SK-N-SH (cell line): Measurements from ENCODE around the gene RAB6B. TPM values are rescaled to one million over a fixed set of nuclear protein-coding genes. Genes with fewer than 3 reads are reported as not detected.

Experiments used
- CTCF ChIA-PET: fragments of 300-600, 350-600 bp; formaldehyde crosslinking; extraction: SDS; loops from one replicate; lab custom pipeline; 2021; lab: Yijun Ruan, JAX
- POLR2A ChIA-PET: fragments of 350-600 bp; sonication (Branson Sonifier 250); formaldehyde crosslinking; extraction: SDS; loops from one replicate; lab custom pipeline; 2020; ENCODE audit warnings: antibody characterized with exemption, inconsistent platforms; lab: Yijun Ruan, JAX
- DNase-seq: peaks from one replicate; pipeline ENCODE4 v3.0.0; 2012
- H2AFZ ChIP-seq: fragments of 200-600 bp; sonication (generic); 2 replicates; pipeline ENCODE4 v1.8.1; 2016; ENCODE audit warnings: antibody characterized with exemption, mild to moderate bottlenecking, low read depth
- H3F3A ChIP-seq: fragments of 200-600 bp; sonication (generic); replicated peaks from 2 replicates; pipeline ENCODE3; 2016; ENCODE audit warnings: antibody characterized with exemption, mild to moderate bottlenecking; ENCODE audit not compliant: insufficient read depth
- H3K27ac ChIP-seq, 2 experiments: fragments of 200-500 bp in 1 of 2; fragments of 200-600 bp in 1 of 2; sonication (Bioruptor generic) in 1 of 2; sonication (generic), shearing (Covaris generic) in 1 of 2; 2 replicates each; pipeline versions ENCODE4 v1.5.1 to v1.6.1; 2014 to 2016; ENCODE audit warnings: low read depth in 2 of 2, inconsistent platforms in 1 of 2, low read length in 1 of 2, mild to moderate bottlenecking in 1 of 2, mixed read lengths in 1 of 2
- H3K27me3 ChIP-seq: fragments of 200-600 bp; sonication (generic), shearing (Covaris generic); 2 replicates; pipeline ENCODE4 v1.6.1; 2016; ENCODE audit warnings: mixed run types; ENCODE audit not compliant: insufficient read depth
- H3K36me3 ChIP-seq, 2 experiments: fragments of 200-500 bp in 1 of 2; fragments of 200-600 bp in 1 of 2; sonication (Bioruptor generic) in 1 of 2; sonication (generic) in 1 of 2; replicated peaks in 1 of 2; 2 replicates each; pipeline versions ENCODE3 to v1.5.1; 2014 to 2016; ENCODE audit warnings: low read length in 1 of 2, mild to moderate bottlenecking in 1 of 2; ENCODE audit not compliant: insufficient read depth in 2 of 2, control insufficient read depth in 1 of 2
- H3K4me1 ChIP-seq, 2 experiments: fragments of 200-500 bp in 1 of 2; fragments of 200-600 bp in 1 of 2; sonication (Bioruptor generic) in 1 of 2; sonication (generic), shearing (Covaris generic) in 1 of 2; 2 replicates each; pipeline versions ENCODE4 v1.5.1 to v1.6.1; 2014 to 2016; ENCODE audit warnings: low read depth in 1 of 2, low read length in 1 of 2, mixed run types in 1 of 2; ENCODE audit not compliant: insufficient read depth in 2 of 2, control insufficient read depth in 1 of 2
- H3K4me2 ChIP-seq: fragments of 200-600 bp; sonication (generic), shearing (Covaris generic); 2 replicates; pipeline ENCODE4 v1.6.1; 2017; ENCODE audit warnings: mixed run types
- H3K4me3 ChIP-seq, 2 experiments: fragments of 200-500 bp in 1 of 2; fragments of 200-600 bp in 1 of 2; sonication (Bioruptor generic) in 1 of 2; sonication (generic), shearing (Covaris generic) in 1 of 2; 2 replicates each; pipeline versions ENCODE4 v1.5.1 to v1.8.1; 2014 to 2016; ENCODE audit warnings: low read depth in 2 of 2, inconsistent platforms in 1 of 2, low read length in 1 of 2, mild to moderate bottlenecking in 1 of 2, mixed read lengths in 1 of 2, moderate library complexity in 1 of 2
- H3K79me2 ChIP-seq: fragments of 200-600 bp; sonication (generic); 2 replicates; pipeline ENCODE4 v1.8.1; 2017; ENCODE audit warnings: mild to moderate bottlenecking; ENCODE audit not compliant: insufficient read depth
- H3K9ac ChIP-seq: fragments of 200-600 bp; sonication (generic); 2 replicates; pipeline ENCODE4 v1.6.1; 2017; ENCODE audit warnings: mixed run types
- H3K9me2 ChIP-seq: fragments of 200-600 bp; sonication (generic); 2 replicates; pipeline ENCODE4 v1.6.1; 2017; ENCODE audit warnings: mixed run types
- H3K9me3 ChIP-seq: fragments of 200-600 bp; sonication (generic); 2 replicates; pipeline ENCODE4 v1.6.1; 2017; ENCODE audit warnings: mixed run types, mild to moderate bottlenecking, moderate library complexity
- H4K20me1 ChIP-seq: fragments of 200-600 bp; sonication (generic); 2 replicates; pipeline ENCODE4 v1.6.1; 2017; ENCODE audit warnings: mild to moderate bottlenecking, mixed run types; ENCODE audit not compliant: insufficient read depth
- CHD2 ChIP-seq: fragments of 150-350 bp; IDR thresholded peaks from 2 replicates; pipeline ENCODE4 v1.6.1; 2018; ENCODE audit warnings: low read length; ENCODE audit not compliant: partially characterized antibody
- ELF1 ChIP-seq: IDR thresholded peaks from 2 replicates; pipeline ENCODE4 v1.4.0; 2012
- FOSL2 ChIP-seq: IDR thresholded peaks from 2 replicates; pipeline ENCODE4 v1.4.0; 2012; ENCODE audit warnings: low read depth, mild to moderate bottlenecking, moderate library complexity, borderline replicate concordance
- FOXM1 ChIP-seq: IDR thresholded peaks from 2 replicates; pipeline ENCODE4 v1.4.0; 2012; ENCODE audit warnings: low read depth, mild to moderate bottlenecking
- MXI1 ChIP-seq: IDR thresholded peaks from 2 replicates; pipeline ENCODE4 v1.6.1; 2012; ENCODE audit warnings: mild to moderate bottlenecking, low read depth, low read length, improper control_type of control experiment
- NRF1 ChIP-seq: IDR thresholded peaks from 2 replicates; pipeline ENCODE4 v1.6.1; 2012; ENCODE audit warnings: low read depth, mild to moderate bottlenecking, low read length
- RCOR1 ChIP-seq: fragments of 150-350 bp; IDR thresholded peaks from 2 replicates; pipeline ENCODE4 v1.6.1; 2017; ENCODE audit warnings: antibody characterized with exemption, low read length
- TAF1 ChIP-seq: IDR thresholded peaks from 2 replicates; pipeline ENCODE4 v1.6.1; 2012; ENCODE audit warnings: low read depth, mild to moderate bottlenecking, low read length, moderate library complexity, borderline replicate concordance
- TEAD4 ChIP-seq: IDR thresholded peaks from 2 replicates; pipeline ENCODE4 v1.4.0; 2012; ENCODE audit warnings: mild to moderate bottlenecking, borderline replicate concordance; ENCODE audit not compliant: insufficient read depth
- WGBS: methylation state at CpG from one replicate; pipeline ENCODE4 v1.1.6; 2017; ENCODE audit warnings: low lambda C conversion rate; 5-methylcytosine and 5-hydroxymethylcytosine counted together
- polyA plus RNA-seq, 3 experiments: library from polyadenylated mRNA; depleted of rRNA; stranded (reverse); fragments of >200 nt; gene quantifications; 2 replicates each; pipeline ENCODE4 v1.2.3, GENCODE V29; 2012
- TF ChIP-seq, protein P1 (sequence below): fragments of 150-350 bp; IDR thresholded peaks from 2 replicates; pipeline ENCODE4 v1.6.1; 2016; ENCODE audit warnings: mild to moderate bottlenecking, low read depth, low read length
- TF ChIP-seq, protein P2 (sequence below): IDR thresholded peaks from 2 replicates; pipeline ENCODE4 v1.4.0; 2012; ENCODE audit warnings: low read depth, borderline replicate concordance
- TF ChIP-seq, protein P3 (sequence below): fragments of 150-350 bp; IDR thresholded peaks from 2 replicates; pipeline ENCODE4 v1.6.1; 2017; ENCODE audit warnings: antibody characterized with exemption, low read length, low read depth, borderline replicate concordance
- TF ChIP-seq, protein P4 (sequence below): IDR thresholded peaks from 2 replicates; pipeline ENCODE4 v1.4.0; 2012; ENCODE audit warnings: low read depth
- TF ChIP-seq, protein P5 (sequence below): IDR thresholded peaks from 2 replicates; pipeline ENCODE4; 2012

Gene RAB6B
- polyA plus RNA-seq, 1 of the 3 experiments (the other 2 are of a cell fraction), result 9.3 TPM

DNA sequence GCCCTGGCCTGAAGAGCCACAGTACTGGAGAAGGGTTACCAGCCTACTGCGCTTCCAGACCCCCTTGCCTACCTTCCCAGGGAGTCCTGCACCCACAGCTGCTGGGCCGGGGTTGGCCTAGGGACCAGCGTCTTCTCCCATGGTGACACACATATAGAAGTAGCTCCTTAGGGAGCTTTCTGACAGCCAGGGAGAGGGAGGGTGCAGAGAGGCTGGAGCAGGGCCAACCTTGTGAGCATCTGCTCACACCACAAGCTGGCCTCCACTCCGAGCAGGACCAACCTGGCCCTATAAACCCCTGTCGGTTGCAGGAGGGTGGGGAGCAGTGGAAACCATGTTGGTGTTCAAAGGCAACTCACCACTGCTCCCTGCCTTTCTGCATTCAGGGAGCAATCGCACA lies 54.9 kb downstream of the RAB6B start:
- WGBS, result 62% methylated on average over 4 of the region's 6 CpGs
- TF ChIP-seq NRF1 (no peak), TEAD4 (no peak), FOXM1 (no peak), TAF1 (no peak), MXI1 (no peak)
- TF ChIP-seq, protein P1, sequence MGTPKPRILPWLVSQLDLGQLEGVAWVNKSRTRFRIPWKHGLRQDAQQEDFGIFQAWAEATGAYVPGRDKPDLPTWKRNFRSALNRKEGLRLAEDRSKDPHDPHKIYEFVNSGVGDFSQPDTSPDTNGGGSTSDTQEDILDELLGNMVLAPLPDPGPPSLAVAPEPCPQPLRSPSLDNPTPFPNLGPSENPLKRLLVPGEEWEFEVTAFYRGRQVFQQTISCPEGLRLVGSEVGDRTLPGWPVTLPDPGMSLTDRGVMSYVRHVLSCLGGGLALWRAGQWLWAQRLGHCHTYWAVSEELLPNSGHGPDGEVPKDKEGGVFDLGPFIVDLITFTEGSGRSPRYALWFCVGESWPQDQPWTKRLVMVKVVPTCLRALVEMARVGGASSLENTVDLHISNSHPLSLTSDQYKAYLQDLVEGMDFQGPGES, result no peak
- TF ChIP-seq, protein P2, sequence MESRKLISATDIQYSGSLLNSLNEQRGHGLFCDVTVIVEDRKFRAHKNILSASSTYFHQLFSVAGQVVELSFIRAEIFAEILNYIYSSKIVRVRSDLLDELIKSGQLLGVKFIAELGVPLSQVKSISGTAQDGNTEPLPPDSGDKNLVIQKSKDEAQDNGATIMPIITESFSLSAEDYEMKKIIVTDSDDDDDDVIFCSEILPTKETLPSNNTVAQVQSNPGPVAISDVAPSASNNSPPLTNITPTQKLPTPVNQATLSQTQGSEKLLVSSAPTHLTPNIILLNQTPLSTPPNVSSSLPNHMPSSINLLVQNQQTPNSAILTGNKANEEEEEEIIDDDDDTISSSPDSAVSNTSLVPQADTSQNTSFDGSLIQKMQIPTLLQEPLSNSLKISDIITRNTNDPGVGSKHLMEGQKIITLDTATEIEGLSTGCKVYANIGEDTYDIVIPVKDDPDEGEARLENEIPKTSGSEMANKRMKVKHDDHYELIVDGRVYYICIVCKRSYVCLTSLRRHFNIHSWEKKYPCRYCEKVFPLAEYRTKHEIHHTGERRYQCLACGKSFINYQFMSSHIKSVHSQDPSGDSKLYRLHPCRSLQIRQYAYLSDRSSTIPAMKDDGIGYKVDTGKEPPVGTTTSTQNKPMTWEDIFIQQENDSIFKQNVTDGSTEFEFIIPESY, result no peak
- TF ChIP-seq, protein P3, sequence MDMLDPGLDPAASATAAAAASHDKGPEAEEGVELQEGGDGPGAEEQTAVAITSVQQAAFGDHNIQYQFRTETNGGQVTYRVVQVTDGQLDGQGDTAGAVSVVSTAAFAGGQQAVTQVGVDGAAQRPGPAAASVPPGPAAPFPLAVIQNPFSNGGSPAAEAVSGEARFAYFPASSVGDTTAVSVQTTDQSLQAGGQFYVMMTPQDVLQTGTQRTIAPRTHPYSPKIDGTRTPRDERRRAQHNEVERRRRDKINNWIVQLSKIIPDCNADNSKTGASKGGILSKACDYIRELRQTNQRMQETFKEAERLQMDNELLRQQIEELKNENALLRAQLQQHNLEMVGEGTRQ, result no peak
- Histone ChIP-seq H3F3A (no peaks in the 10 kb centered on the region), H3K36me3 (no peaks in the 10 kb centered on the region), H2AFZ (no peak overlapping the region), H3K79me2 (no peaks in the 10 kb centered on the region), H3K9me2 (no peaks in the 10 kb centered on the region), H4K20me1 (no peaks in the 10 kb centered on the region), H3K9me3 (no peaks in the 10 kb centered on the region), H3K4me3 (no peak overlapping the region), H3K9ac (no peak overlapping the region), H3K4me1 (no peaks in the 10 kb centered on the region; a peak in 1 of 4 replicates), H3K4me2 (no peak overlapping the region), H3K27me3 (no peaks in the 10 kb centered on the region), H3K27ac (no peak overlapping the region)
- CTCF ChIA-PET, result no interaction called here
- DNase-seq, result no peak
- POLR2A ChIA-PET, result no interaction called here

DNA sequence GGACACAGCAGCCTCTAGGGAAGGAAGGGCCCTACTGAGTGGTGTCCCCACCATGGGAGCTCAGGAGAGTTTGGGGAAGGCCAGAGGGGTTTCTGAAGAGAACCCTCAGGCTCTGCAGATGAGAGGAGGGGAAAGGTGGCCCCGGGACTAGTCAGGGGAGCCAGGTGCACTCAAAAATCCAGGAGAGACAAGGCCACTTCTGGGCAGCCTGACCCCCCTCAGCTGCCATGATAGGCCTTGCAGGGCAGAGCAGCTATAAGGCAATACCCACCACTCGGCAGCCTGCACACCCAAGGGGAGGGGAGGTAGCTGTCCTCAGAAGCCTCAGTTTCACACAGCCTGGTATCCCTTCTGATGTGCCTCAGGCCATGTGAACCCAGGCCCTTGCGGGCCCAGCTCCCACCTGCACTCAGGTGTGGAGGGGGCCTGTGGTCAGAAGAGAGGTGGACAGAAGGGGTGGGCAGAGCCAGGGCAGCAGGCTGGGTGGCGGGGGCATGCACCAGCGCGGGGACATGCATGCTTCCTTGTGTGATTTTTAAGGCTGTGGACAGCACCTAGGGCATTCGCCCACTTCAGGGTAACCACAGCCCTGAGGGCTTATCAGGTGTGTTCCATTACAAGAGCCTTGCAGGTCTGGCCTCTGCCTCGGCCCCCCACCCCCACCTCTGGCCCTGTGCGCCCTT lies 55.5 kb downstream of the RAB6B start:
- WGBS, result 39% methylated on average over 2 of the region's 9 CpGs

More for the DNA sequence above, 55.5 kb downstream of the RAB6B start:
- CTCF ChIA-PET, result interaction anchor here (0.9 kb wide), 1 partner anchor 90 kb away, joined by 3 read pairs; no protein-coding TSS in a partner anchor
- POLR2A ChIA-PET, result no interaction called here
- H3K4me3 ChIP-seq, result no peak overlapping the region
- no peaks in the 10 kb centered on the region for H3K9me2 ChIP-seq
- H4K20me1 ChIP-seq, result no peaks in the 10 kb centered on the region
- H3K4me1 ChIP-seq, result no peaks in the 10 kb centered on the region; a peak in 1 of 4 replicates
- no peak overlapping the region for H3K9ac ChIP-seq
- TF ChIP-seq, protein P4, sequence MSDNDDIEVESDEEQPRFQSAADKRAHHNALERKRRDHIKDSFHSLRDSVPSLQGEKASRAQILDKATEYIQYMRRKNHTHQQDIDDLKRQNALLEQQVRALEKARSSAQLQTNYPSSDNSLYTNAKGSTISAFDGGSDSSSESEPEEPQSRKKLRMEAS, result no peak
- no peak for TF ChIP-seq CHD2
- TF ChIP-seq RCOR1, result no peak
- TF ChIP-seq, protein P5, sequence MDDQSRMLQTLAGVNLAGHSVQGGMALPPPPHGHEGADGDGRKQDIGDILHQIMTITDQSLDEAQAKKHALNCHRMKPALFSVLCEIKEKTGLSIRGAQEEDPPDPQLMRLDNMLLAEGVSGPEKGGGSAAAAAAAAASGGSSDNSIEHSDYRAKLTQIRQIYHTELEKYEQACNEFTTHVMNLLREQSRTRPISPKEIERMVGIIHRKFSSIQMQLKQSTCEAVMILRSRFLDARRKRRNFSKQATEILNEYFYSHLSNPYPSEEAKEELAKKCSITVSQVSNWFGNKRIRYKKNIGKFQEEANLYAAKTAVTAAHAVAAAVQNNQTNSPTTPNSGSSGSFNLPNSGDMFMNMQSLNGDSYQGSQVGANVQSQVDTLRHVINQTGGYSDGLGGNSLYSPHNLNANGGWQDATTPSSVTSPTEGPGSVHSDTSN, result no peak
- TF ChIP-seq FOSL2, result no peak
- TF ChIP-seq ELF1, result no peak
- TF ChIP-seq, all 33 proteins: peak for 0
- no peak overlapping the region for H3K27ac ChIP-seq
- DNase-seq, result no peak
- H3F3A ChIP-seq, result no peaks in the 10 kb centered on the region
- H3K79me2 ChIP-seq, result no peaks in the 10 kb centered on the region
- H3K27me3 ChIP-seq, result no peaks in the 10 kb centered on the region
- no peak overlapping the region for H2AFZ ChIP-seq
- no peaks in the 10 kb centered on the region for H3K9me3 ChIP-seq
- H3K4me2 ChIP-seq, result no peak overlapping the region
- no peaks in the 10 kb centered on the region for H3K36me3 ChIP-seq
